Hair follicular keratinocyte (primary cell): ENCODE data around the gene CDH10. TPM values are rescaled to one million over a fixed set of nuclear protein-coding genes. Genes with fewer than 3 reads are reported as not detected.

Source experiments
- total RNA-seq: library from RNA; depleted of rRNA; stranded (reverse); fragments of >200 nt; gene quantifications from 2 replicates; pipeline ENCODE4 v1.2.3, GENCODE V29; 2015

Gene CDH10
- 0.15 TPM in 1 of 2 replicates, not detected in the other for total RNA-seq

GRCh38 chr5:24644761-24645160, at the start of gene CDH10:
Gene CDH10 (minus strand): TSS chr5:24644978. CDS start chr5:24593490, 51,488 bp downstream.

